ENCODE measurements around the gene SGMS1. TPM values are rescaled to one million over a fixed set of nuclear protein-coding genes. Genes with fewer than 3 reads are reported as not detected.
"Not testable (repeated sequence)": the region's sequence is repeated elsewhere in the genome, so short reads cannot be mapped to it uniquely, and the experiment has no call there.

Gene SGMS1
- total RNA-seq, 1 donor from 2014 or later: 24.1 TPM

GRCh38 chr10:50272531-50272930 is 351.2 kb downstream of the SGMS1 start:
- Mint-ChIP-seq H3K27me3 (ENCODE audit: unreplicated experiment) (no peaks in the 10 kb centered on the region), H3K4me3 (ENCODE audit: unreplicated experiment) (no peak overlapping the region)

DNA sequence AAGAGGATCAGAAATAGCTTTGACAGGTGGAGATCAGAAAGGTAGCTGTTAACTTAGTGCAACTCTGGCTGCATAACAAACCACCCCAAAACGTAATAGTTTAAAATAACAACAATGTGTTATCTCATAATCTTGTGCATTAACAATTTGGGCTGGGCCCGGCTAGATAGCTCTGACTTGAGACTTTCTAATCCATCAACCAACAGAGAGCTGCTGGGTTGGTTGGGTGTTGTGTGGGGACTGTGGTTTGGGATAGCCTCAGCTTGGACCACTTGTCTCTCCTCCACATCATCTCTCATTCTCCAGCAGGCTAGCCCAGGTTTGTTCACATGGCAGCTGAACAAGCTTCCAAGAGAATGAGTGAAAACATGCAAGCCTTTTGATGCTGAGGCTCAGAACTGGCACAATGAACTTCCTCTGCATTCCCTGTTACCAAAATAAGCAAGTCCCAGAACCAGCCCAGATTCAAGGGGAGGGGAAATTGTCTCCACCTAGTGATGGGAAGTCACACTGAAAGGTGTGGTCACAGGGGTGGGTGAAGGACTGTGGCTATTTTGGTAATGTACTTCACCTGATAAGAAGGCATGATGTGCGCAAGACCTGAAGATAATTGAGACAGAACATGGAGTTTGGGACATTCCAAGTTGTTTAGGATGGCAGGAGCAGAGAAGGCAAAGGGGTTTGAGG is 352.0 kb downstream of the SGMS1 start:
- H3K27ac Mint-ChIP-seq (ENCODE audit: unreplicated experiment): no peak overlapping the region
- no peaks in the 10 kb centered on the region for H3K4me1 Mint-ChIP-seq (ENCODE audit: low read depth, unreplicated experiment)
- no peak for DNase-seq
- no peak overlapping the region for H3K4me3 Mint-ChIP-seq (ENCODE audit: unreplicated experiment)
- no peaks in the 10 kb centered on the region for H3K9me3 Mint-ChIP-seq (ENCODE audit: unreplicated experiment)
- H3K27me3 Mint-ChIP-seq (ENCODE audit: unreplicated experiment): no peaks in the 10 kb centered on the region
- H3K36me3 Mint-ChIP-seq (ENCODE audit: unreplicated experiment): no peaks in the 10 kb centered on the region
- TF ChIP-seq, protein P1, sequence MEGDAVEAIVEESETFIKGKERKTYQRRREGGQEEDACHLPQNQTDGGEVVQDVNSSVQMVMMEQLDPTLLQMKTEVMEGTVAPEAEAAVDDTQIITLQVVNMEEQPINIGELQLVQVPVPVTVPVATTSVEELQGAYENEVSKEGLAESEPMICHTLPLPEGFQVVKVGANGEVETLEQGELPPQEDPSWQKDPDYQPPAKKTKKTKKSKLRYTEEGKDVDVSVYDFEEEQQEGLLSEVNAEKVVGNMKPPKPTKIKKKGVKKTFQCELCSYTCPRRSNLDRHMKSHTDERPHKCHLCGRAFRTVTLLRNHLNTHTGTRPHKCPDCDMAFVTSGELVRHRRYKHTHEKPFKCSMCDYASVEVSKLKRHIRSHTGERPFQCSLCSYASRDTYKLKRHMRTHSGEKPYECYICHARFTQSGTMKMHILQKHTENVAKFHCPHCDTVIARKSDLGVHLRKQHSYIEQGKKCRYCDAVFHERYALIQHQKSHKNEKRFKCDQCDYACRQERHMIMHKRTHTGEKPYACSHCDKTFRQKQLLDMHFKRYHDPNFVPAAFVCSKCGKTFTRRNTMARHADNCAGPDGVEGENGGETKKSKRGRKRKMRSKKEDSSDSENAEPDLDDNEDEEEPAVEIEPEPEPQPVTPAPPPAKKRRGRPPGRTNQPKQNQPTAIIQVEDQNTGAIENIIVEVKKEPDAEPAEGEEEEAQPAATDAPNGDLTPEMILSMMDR (IDR thresholded peaks at IDR 0.05; ENCODE audit: partially characterized antibody, unreplicated experiment): no peak

More at GRCh38 chr10:50272531-50272930, 351.2 kb downstream of the SGMS1 start:
- H3K9me3 Mint-ChIP-seq (ENCODE audit: unreplicated experiment): no peaks in the 10 kb centered on the region
- no peak overlapping the region for H3K27ac Mint-ChIP-seq (ENCODE audit: unreplicated experiment)
- H3K36me3 Mint-ChIP-seq (ENCODE audit: unreplicated experiment): no peaks in the 10 kb centered on the region
- TF ChIP-seq, protein P1 (IDR thresholded peaks at IDR 0.05; ENCODE audit: partially characterized antibody, unreplicated experiment): no peak
- no peak for DNase-seq
- no peaks in the 10 kb centered on the region for H3K4me1 Mint-ChIP-seq (ENCODE audit: low read depth, unreplicated experiment)

GRCh38 chr10:50267877-50268276 is 355.9 kb downstream of the SGMS1 start:
- not testable (repeated sequence) for H3K27ac Mint-ChIP-seq (ENCODE audit: unreplicated experiment); DNase-seq; H3K4me1 Mint-ChIP-seq (ENCODE audit: low read depth, unreplicated experiment); H3K9me3 Mint-ChIP-seq (ENCODE audit: unreplicated experiment); H3K27me3 Mint-ChIP-seq (ENCODE audit: unreplicated experiment); H3K4me3 Mint-ChIP-seq (ENCODE audit: unreplicated experiment); H3K36me3 Mint-ChIP-seq (ENCODE audit: unreplicated experiment)

- not testable (repeated sequence) for H3K4me1 Mint-ChIP-seq (ENCODE audit: low read depth, unreplicated experiment); H3K36me3 Mint-ChIP-seq (ENCODE audit: unreplicated experiment); H3K4me3 Mint-ChIP-seq (ENCODE audit: unreplicated experiment); H3K27me3 Mint-ChIP-seq (ENCODE audit: unreplicated experiment); DNase-seq; H3K27ac Mint-ChIP-seq (ENCODE audit: unreplicated experiment); H3K9me3 Mint-ChIP-seq (ENCODE audit: unreplicated experiment)
Measured at GRCh38 chr10:50262625-50263024, 361.1 kb downstream of the SGMS1 start.

GRCh38 chr10:50260791-50261281 is 362.9 kb downstream of the SGMS1 start:
- Mint-ChIP-seq H3K27me3 (ENCODE audit: unreplicated experiment) (no peaks in the 10 kb centered on the region), H3K9me3 (ENCODE audit: unreplicated experiment) (peaks cover 2% of the 10 kb centered on the region), H3K4me3 (ENCODE audit: unreplicated experiment) (no peak overlapping the region), H3K36me3 (ENCODE audit: unreplicated experiment) (peaks cover 6% of the 10 kb centered on the region), H3K4me1 (ENCODE audit: low read depth, unreplicated experiment) (peaks cover 1% of the 10 kb centered on the region), H3K27ac (ENCODE audit: unreplicated experiment) (no peak overlapping the region)
- TF ChIP-seq, protein P1 (IDR thresholded peaks at IDR 0.05; ENCODE audit: partially characterized antibody, unreplicated experiment): no peak
- no peak for DNase-seq

Other genes with a start within 250 kb of the SGMS1 start
- 15.5 TPM for gene ASAH2B, start 116.0 kb upstream of the SGMS1 start, total RNA-seq (ENCODE audit: unreplicated experiment)

All from glutamatergic neuron (in vitro differentiated cells).